ENCODE data around the gene PCDHB16. TPM values are rescaled to one million over a fixed set of nuclear protein-coding genes. Genes with fewer than 3 reads are reported as not detected.
"Not testable (repeated sequence)": the region's sequence is repeated elsewhere in the genome, so short reads cannot be mapped to it uniquely, and the experiment has no call there.

PCDHB16 gene
- 1 to 10 TPM in 1 of 2 donors, under 1 TPM in 1; 0.18 to 4.4 TPM for total RNA-seq

DNA sequence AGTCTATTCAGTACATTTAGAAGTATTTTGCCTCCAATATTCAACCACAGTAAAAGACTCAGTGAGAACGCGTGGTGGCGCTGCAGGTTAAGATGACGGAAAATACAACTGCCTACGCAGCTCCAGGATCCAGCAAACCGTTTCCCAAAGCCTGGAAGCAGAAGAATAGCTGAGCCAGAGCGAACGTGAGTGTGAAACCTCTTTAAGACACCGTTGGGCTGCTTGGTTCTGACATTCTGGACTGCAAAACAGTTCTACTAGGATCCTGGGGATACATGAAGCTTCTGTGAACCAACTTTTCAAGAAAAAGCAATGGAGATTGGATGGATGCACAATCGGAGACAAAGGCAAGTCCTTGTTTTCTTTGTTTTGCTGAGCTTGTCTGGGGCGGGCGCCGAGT lies at the start of gene PCDHB16:
Gene PCDHB16 (plus strand): TSS at position 140 of the 400 bp plus-strand sequence. CDS start 173 bp downstream, at position 313.
- Histone ChIP-seq H3K9me3 (peaks cover 3% of the 10 kb centered on the region), H3K36me3 (no peaks in the 10 kb centered on the region), H3K27ac (no peak within 1 kb of the TSS), H3K27me3 (replicated peaks; ENCODE audit: insufficient read depth) (no peaks in the 10 kb centered on the region), H3K4me1 (replicated peaks) (no peaks in the 10 kb centered on the region), H3K4me3 (no peak within 1 kb of the TSS)
- WGBS: 12% methylated on average over 13 of the region's 13 CpGs
- no peak for DNase-seq (ENCODE audit: low spot score)
- no peak for TF ChIP-seq POLR2AphosphoS5 (IDR thresholded peaks at IDR 0.05)
- TF ChIP-seq POLR2A (IDR thresholded peaks at IDR 0.05): no peak
- TF ChIP-seq, protein P1, sequence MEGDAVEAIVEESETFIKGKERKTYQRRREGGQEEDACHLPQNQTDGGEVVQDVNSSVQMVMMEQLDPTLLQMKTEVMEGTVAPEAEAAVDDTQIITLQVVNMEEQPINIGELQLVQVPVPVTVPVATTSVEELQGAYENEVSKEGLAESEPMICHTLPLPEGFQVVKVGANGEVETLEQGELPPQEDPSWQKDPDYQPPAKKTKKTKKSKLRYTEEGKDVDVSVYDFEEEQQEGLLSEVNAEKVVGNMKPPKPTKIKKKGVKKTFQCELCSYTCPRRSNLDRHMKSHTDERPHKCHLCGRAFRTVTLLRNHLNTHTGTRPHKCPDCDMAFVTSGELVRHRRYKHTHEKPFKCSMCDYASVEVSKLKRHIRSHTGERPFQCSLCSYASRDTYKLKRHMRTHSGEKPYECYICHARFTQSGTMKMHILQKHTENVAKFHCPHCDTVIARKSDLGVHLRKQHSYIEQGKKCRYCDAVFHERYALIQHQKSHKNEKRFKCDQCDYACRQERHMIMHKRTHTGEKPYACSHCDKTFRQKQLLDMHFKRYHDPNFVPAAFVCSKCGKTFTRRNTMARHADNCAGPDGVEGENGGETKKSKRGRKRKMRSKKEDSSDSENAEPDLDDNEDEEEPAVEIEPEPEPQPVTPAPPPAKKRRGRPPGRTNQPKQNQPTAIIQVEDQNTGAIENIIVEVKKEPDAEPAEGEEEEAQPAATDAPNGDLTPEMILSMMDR (IDR thresholded peaks at IDR 0.05): no peak
- intact Hi-C loops (cut with DNase I): no loop called here

DNA sequence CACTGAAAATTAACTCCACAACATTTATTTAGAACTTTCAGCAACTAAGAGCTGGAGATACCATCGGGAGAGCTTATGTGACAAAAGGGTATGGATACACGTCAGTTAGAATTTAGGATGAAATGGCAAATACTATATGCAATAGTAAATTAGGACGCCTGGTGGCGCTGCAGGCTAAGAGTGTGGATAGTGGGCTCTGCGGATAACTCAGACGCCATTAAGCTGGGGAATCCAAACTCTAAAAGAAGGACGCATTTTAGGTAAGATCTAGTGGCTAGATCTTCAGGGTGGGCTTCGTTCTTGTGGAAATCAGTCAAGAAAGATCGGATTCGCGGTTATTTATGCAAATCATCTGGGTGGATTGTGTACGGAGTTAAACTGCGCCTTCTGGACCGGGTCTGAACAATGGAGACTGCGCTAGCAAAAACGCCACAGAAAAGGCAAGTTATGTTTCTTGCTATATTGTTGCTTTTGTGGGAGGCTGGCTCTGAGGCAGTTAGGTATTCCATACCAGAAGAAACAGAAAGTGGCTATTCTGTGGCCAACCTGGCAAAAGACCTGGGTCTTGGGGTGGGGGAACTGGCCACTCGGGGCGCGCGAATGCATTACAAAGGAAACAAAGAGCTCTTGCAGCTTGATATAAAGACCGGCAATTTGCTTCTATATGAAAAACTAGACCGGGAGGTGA lies 47.0 kb upstream of the PCDHB16 start, which contains the start of gene PCDHB5:
Gene PCDHB5 (plus strand): TSS at position 177 of the 688 bp plus-strand sequence. CDS start 229 bp downstream, at position 406.
- Histone ChIP-seq H3K27ac (no peak within 1 kb of the TSS), H3K9me3 (no peaks in the 10 kb centered on the region), H3K4me1 (replicated peaks) (no peaks in the 10 kb centered on the region), H3K36me3 (no peaks in the 10 kb centered on the region), H3K4me3 (peak within 1 kb of the TSS; percentile 25), H3K27me3 (replicated peaks; ENCODE audit: insufficient read depth) (no peaks in the 10 kb centered on the region)
- intact Hi-C loops (cut with DNase I): no loop called here
- DNase-seq (ENCODE audit: low spot score): no peak
- TF ChIP-seq, protein P1 (IDR thresholded peaks at IDR 0.05): peak in 2 of 4 experiments; percentile 18 to 26
- TF ChIP-seq POLR2A (IDR thresholded peaks at IDR 0.05): no peak
- whole genome bisulfite sequencing: 23% methylated on average over 22 of the region's 22 CpGs

DNA sequence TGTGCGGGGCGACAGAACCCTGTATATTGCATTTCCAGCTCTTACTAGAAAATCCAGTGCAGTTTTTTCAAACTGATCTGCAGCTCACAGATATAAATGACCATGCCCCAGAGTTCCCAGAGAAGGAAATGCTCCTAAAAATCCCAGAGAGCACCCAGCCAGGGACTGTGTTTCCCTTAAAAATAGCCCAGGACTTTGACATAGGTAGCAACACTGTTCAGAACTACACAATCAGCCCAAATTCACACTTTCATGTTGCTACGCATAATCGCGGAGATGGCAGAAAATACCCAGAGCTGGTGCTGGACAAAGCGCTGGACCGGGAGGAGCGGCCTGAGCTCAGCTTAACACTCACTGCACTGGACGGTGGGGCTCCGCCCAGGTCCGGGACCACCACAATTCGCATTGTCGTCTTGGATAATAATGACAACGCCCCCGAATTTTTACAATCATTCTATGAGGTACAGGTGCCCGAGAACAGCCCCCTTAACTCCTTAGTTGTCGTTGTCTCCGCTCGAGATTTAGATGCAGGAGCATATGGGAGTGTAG lies 46.4 kb upstream of the PCDHB16 start:
- no peak for TF ChIP-seq POLR2A (IDR thresholded peaks at IDR 0.05)
- TF ChIP-seq POLR2AphosphoS5 (IDR thresholded peaks at IDR 0.05): no peak
- TF ChIP-seq, protein P1 (IDR thresholded peaks at IDR 0.05): no peak
- no peaks in the 10 kb centered on the region for H3K4me1 ChIP-seq (replicated peaks)
- H3K9me3 ChIP-seq: no peaks in the 10 kb centered on the region
- WGBS: 44% methylated on average over 19 of the region's 19 CpGs
- intact Hi-C loops (cut with DNase I): no loop called here
- H3K36me3 ChIP-seq: no peaks in the 10 kb centered on the region
- no peaks in the 10 kb centered on the region for H3K27me3 ChIP-seq (replicated peaks; ENCODE audit: insufficient read depth)
- H3K4me3 ChIP-seq: peak overlapping the region; percentile 25
- DNase-seq (ENCODE audit: low spot score): no peak
- H3K27ac ChIP-seq: no peak overlapping the region

DNA sequence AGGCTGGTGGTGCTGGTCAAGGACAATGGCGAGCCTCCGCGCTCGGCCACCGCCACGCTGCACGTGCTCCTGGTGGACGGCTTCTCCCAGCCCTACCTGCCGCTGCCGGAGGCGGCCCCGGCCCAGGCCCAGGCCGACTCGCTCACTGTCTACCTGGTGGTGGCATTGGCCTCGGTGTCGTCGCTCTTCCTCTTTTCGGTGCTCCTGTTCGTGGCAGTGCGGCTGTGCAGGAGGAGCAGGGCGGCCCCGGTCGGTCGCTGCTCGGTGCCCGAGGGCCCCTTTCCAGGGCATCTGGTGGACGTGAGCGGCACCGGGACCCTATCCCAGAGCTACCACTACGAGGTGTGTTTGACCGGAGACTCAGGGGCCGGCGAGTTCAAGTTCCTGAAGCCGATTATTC lies 44.8 kb upstream of the PCDHB16 start:
- intact Hi-C loops (cut with DNase I); H3K36me3 ChIP-seq; DNase-seq (ENCODE audit: low spot score); H3K27ac ChIP-seq; H3K27me3 ChIP-seq (replicated peaks; ENCODE audit: insufficient read depth); H3K9me3 ChIP-seq; H3K4me1 ChIP-seq (replicated peaks); H3K4me3 ChIP-seq: not testable (repeated sequence)
- 47% methylated on average over 10 of the region's 34 CpGs for WGBS

DNA sequence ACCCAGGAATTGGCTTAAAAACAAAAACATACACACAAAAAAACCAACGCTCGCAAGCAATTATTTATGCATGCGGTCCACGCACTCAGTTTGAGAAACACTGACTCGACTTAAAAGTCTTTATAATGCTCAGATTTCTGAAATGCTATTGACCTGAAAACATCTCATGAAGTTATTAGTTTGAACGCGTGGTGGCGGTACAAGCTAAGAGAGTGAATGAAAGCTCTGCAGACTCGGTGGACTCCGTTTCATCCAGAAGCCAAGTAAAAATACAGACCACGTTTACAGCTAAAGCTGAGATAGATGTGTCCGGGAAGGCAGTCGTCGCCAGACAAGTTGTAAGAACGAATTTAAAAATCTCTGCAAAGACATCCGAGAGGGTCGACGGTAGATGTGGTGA lies 32.4 kb upstream of the PCDHB16 start, which contains the start of gene PCDHB6:
Gene PCDHB6 (plus strand): TSS at position 246 of the 400 bp plus-strand sequence. CDS start 201 bp downstream, outside the sequence.
- Histone ChIP-seq H3K9me3 (no peaks in the 10 kb centered on the region), H3K27me3 (replicated peaks; ENCODE audit: insufficient read depth) (no peaks in the 10 kb centered on the region), H3K27ac (no peak within 1 kb of the TSS), H3K4me1 (replicated peaks) (no peaks in the 10 kb centered on the region), H3K4me3 (no peak within 1 kb of the TSS), H3K36me3 (no peaks in the 10 kb centered on the region)
- DNase-seq (ENCODE audit: low spot score): no peak
- WGBS: 13% methylated on average over 18 of the region's 18 CpGs
- intact Hi-C loops (cut with DNase I): no loop called here
- no peak for TF ChIP-seq POLR2A (IDR thresholded peaks at IDR 0.05)
- TF ChIP-seq POLR2AphosphoS5 (IDR thresholded peaks at IDR 0.05): no peak
- TF ChIP-seq, protein P1 (IDR thresholded peaks at IDR 0.05): no peak
